Measurements from ENCODE around the gene FCER1G. TPM values are rescaled to one million over a fixed set of nuclear protein-coding genes. Genes with fewer than 3 reads are reported as not detected.

Gene FCER1G
- total RNA-seq, 1 experiment from 2014 or later, result not detected

DNA sequence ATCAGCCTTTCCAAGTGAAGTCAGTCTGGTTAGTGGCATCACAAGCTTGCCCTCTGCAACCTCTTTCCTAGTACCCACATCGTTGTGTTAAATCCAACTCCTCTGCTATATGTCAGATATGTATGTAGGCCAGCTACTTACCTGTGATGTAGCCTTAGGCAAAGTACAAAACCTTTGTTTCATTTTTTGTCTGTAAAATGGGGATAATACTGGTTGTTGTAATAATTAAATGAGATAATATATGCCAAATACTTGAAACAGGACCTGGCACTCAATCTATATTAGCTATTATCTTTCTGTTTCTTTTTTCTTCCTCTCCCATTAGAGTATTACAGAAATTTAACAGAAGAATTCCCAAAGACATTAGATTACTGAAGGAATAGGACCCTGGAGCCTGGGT is 44.7 kb downstream of the FCER1G start:
- BruUV-seq (replicated peaks), result no TSS peak
- peaks cover 23% of the 10 kb centered on the region; the same call in 1 of the 2 replicates for H3F3A ChIP-seq (ENCODE audit: insufficient read depth, low read depth)
- no peaks in the 10 kb centered on the region for H3K9me3 ChIP-seq (ENCODE audit: insufficient read depth, low read depth)
- no peaks in the 10 kb centered on the region for H3K79me2 ChIP-seq (ENCODE audit: low read depth)
- no peak overlapping the region for H3K27ac ChIP-seq
- no peaks in the 10 kb centered on the region for H3K36me3 ChIP-seq (ENCODE audit: low read depth)
- no peak for DNase-seq
- H3K4me2 ChIP-seq, result no peak overlapping the region; the same call in 1 of the 2 replicates
- peaks cover 29% of the 10 kb centered on the region for H3K4me1 ChIP-seq (replicated peaks; ENCODE audit: insufficient read depth)
- peaks cover 19% of the 10 kb centered on the region for H3K27me3 ChIP-seq (ENCODE audit: insufficient read depth, low read depth)
- no peaks in the 10 kb centered on the region for H4K20me1 ChIP-seq (ENCODE audit: insufficient read depth)
- no peak overlapping the region for H2AFZ ChIP-seq
- POLR2A ChIA-PET (ENCODE audit: unreplicated experiment), result no interaction called here
- H3K4me3 ChIP-seq, result no peak overlapping the region
- intact Hi-C loops (cut with micrococcal nuclease; ENCODE audit: unreplicated experiment), result no loop called here
- TF ChIP-seq, protein P1, sequence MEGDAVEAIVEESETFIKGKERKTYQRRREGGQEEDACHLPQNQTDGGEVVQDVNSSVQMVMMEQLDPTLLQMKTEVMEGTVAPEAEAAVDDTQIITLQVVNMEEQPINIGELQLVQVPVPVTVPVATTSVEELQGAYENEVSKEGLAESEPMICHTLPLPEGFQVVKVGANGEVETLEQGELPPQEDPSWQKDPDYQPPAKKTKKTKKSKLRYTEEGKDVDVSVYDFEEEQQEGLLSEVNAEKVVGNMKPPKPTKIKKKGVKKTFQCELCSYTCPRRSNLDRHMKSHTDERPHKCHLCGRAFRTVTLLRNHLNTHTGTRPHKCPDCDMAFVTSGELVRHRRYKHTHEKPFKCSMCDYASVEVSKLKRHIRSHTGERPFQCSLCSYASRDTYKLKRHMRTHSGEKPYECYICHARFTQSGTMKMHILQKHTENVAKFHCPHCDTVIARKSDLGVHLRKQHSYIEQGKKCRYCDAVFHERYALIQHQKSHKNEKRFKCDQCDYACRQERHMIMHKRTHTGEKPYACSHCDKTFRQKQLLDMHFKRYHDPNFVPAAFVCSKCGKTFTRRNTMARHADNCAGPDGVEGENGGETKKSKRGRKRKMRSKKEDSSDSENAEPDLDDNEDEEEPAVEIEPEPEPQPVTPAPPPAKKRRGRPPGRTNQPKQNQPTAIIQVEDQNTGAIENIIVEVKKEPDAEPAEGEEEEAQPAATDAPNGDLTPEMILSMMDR (conservative IDR thresholded peaks at IDR 0.05), result no peak
- TF ChIP-seq EZH2 (IDR thresholded peaks at IDR 0.05; ENCODE audit: low read depth), result no peak
- no peaks in the 10 kb centered on the region for H3K9me2 ChIP-seq (ENCODE audit: insufficient read depth)
- CTCF ChIA-PET, result no interaction called here

- no TSS peak for BruUV-seq (replicated peaks)
- Histone ChIP-seq H2AFZ (no peak overlapping the region), H4K20me1 (ENCODE audit: insufficient read depth) (no peaks in the 10 kb centered on the region), H3K4me1 (replicated peaks; ENCODE audit: insufficient read depth) (peaks cover 29% of the 10 kb centered on the region), H3K9me3 (ENCODE audit: insufficient read depth, low read depth) (no peaks in the 10 kb centered on the region), H3K9me2 (ENCODE audit: insufficient read depth) (no peaks in the 10 kb centered on the region), H3K27me3 (ENCODE audit: insufficient read depth, low read depth) (peaks cover 19% of the 10 kb centered on the region), H3F3A (ENCODE audit: insufficient read depth, low read depth) (peaks cover 23% of the 10 kb centered on the region; the same call in 1 of the 2 replicates), H3K4me3 (peak overlapping the region; percentile 9; the same call in 1 of the 2 replicates), H3K4me2 (peak overlapping the region; percentile 61), H3K79me2 (ENCODE audit: low read depth) (no peaks in the 10 kb centered on the region), H3K27ac (no peak overlapping the region), H3K36me3 (ENCODE audit: low read depth) (no peaks in the 10 kb centered on the region)
- no peak for DNase-seq
- TF ChIP-seq, protein P1 (conservative IDR thresholded peaks at IDR 0.05), result no peak
- TF ChIP-seq EZH2 (IDR thresholded peaks at IDR 0.05; ENCODE audit: low read depth), result no peak
- CTCF ChIA-PET, result no interaction called here
- intact Hi-C loops (cut with micrococcal nuclease; ENCODE audit: unreplicated experiment), result no loop called here
- POLR2A ChIA-PET (ENCODE audit: unreplicated experiment), result interaction anchor here (0.7 kb wide), 1 partner anchor 83 kb away, joined by 4 read pairs; the partner anchor contains the start of gene B4GALT3
Measured at GRCh38 chr1:161260376-161261260, 45.5 kb downstream of the FCER1G start.

- Histone ChIP-seq H3K27me3 (ENCODE audit: insufficient read depth, low read depth) (peaks cover 19% of the 10 kb centered on the region), H3K9me2 (ENCODE audit: insufficient read depth) (no peaks in the 10 kb centered on the region), H3K79me2 (ENCODE audit: low read depth) (no peaks in the 10 kb centered on the region), H2AFZ (0 out of 2 replicates have a peak overlapping the region, but pooled peaks have one; percentile 35), H3K4me1 (replicated peaks; ENCODE audit: insufficient read depth) (peaks cover 22% of the 10 kb centered on the region), H3K9me3 (ENCODE audit: insufficient read depth, low read depth) (no peaks in the 10 kb centered on the region), H3K4me3 (peak overlapping the region; percentile 9; the same call in 1 of the 2 replicates), H3F3A (ENCODE audit: insufficient read depth, low read depth) (peaks cover 16% of the 10 kb centered on the region; the same call in 1 of the 2 replicates), H3K36me3 (ENCODE audit: low read depth) (no peaks in the 10 kb centered on the region), H3K4me2 (peak overlapping the region; percentile 61), H3K27ac (no peak overlapping the region), H4K20me1 (ENCODE audit: insufficient read depth) (no peaks in the 10 kb centered on the region)
- TF ChIP-seq, protein P1 (conservative IDR thresholded peaks at IDR 0.05), result no peak
- TF ChIP-seq EZH2 (IDR thresholded peaks at IDR 0.05; ENCODE audit: low read depth), result no peak
- ChIA-PET POLR2A (ENCODE audit: unreplicated experiment) (no interaction called here), CTCF (no interaction called here)
- intact Hi-C loops (cut with micrococcal nuclease; ENCODE audit: unreplicated experiment), result no loop called here
- no peak for DNase-seq
- BruUV-seq (replicated peaks), result no TSS peak
Measured at GRCh38 chr1:161261261-161262235, 46.5 kb downstream of the FCER1G start.

Measured in PC-9 (cell line).